ENCODE results near the gene RAD23B.
"Not testable (repeated sequence)": the region's sequence is repeated elsewhere in the genome, so short reads cannot be mapped to it uniquely, and the experiment has no call there.

RAD23B gene

GRCh38 chr9:107282759-107283622, at the start of gene RAD23B:
RAD23B (plus strand) TSS chr9:107283279; CDS start chr9:107283630, 351 bp downstream.
- peak; percentile 100 for DNase-seq

DNA sequence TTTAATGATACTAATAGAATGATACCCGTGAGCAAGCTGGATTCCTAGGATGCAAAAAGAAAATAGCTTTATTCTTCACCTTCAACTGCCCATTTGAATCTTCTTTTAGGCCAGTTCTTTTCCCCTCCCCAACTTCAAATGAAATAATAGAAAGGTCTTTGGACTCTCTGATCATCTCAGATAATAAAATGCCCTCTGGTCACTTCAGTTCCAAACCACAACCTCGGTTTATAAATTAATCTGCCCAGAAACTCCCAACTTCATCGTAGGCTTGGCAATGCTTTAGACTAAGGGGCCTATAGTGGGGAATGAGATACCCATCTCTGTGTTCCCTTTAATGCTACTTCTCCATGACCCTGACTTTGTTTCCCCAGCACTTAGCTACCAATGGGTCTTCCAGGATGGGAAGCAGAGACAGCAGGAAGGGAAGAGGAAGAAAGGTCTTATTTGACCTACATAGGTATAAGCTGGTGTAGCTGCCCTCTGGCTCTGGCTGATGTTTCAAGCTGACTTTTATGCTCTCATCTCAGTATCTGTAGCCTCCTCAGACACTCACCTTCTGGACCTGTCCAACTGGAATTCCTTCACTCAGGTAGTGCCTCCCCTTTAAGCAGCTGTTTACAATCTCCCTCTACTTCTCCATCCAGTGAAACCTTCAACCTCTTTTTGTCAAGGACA, 47.2 kb upstream of the RAD23B start:
- no peak for DNase-seq

DNA sequence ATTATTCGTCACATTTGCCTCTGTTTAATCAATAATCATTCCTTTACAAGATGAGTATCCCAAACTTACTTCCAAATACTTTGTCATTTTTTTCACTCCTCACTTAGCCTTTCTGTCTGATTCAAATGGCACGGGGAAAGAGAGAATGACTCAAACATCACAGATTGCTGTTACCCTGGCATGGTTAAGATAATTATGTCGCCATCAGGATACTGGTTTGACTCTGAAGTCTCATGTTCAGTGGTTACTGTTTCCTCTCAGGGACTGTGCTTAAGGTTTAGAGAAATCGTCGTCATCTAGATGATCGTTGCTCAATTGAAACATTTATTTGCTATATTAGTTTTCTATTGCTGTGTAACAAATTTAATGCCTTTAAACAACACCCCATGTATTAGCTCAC, 45.2 kb upstream of the RAD23B start:
- DNase-seq = peak in 1 of 3 donors; percentile 19

DNA sequence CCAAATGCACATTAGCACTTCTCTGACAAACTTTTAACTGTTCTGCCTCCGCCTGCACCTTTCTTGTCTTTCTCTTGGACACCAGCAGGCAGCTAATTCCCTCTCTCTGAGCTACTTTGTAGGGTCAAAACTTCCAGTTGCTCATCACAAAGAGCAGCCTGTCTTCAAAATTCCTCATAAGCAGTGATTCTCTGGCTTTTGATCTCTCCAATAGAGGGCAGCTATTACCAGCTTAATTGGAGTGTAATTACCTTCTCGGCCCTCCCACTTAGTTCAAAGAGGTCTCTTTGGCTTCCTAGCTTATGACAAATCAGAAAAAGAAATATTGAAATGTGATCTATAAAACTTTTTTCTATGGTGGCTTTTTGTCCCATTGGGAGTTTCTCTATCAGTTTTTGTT, 43.6 kb upstream of the RAD23B start:
- peak; percentile 27 to 29 (median 28) for DNase-seq

GRCh38 chr9:107240260-107240659, 42.8 kb upstream of the RAD23B start:
- DNase-seq = no peak

GRCh38 chr9:107242073-107243030, 40.7 kb upstream of the RAD23B start:
- DNase-seq = no peak

GRCh38 chr9:107243742-107244141, 39.3 kb upstream of the RAD23B start:
- DNase-seq = no peak

DNA sequence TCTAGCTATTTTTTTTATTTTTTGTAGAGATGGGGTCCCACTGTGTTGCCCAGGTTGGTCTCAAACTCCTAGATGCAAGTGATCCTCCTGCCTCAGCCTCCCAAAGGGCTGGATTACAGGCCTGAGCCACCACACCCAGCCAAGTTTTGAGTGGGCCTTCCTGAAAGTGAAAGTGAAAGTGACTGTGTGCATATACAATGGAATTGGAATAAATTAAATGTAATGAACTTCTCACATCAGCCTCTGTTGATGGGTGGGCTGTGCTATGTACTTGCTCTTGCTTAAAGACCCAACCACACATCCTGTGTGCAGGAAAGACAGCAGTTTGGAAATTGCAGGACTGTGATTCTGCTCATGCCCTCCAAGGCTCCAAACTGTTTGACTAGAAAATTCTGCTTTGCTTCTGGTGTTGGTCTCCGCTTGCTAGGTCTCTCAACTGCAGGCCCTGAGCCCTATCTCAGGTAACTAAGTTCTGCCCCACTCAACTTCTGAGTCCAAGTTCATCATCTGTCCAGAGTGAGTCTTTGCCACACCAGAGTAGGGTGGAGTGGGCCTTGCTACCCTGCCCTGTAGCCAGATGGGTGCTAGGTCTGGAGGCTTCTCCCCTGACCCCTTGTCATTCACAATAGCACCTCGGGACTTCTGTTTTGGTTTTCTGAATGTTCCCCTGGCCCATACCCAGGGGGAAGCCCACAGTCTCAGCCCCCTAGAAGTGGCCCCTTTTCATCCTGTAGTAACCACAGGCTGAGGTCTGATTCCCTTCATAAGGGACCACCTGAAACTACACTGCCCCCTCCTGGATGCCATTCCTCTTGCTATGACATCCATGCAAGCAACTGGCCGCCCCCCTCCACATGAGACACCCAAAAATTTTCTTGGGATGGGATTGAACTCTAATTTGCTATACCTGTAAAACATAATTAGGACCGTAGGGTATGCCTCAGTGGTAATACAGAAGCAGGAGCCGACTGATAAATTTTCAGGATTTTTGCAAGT, 36.5 kb upstream of the RAD23B start:
- DNase-seq = peak; percentile 30 to 34 (median 34)

GRCh38 chr9:107248714-107249113, 34.4 kb upstream of the RAD23B start:
- no peak for DNase-seq

DNA sequence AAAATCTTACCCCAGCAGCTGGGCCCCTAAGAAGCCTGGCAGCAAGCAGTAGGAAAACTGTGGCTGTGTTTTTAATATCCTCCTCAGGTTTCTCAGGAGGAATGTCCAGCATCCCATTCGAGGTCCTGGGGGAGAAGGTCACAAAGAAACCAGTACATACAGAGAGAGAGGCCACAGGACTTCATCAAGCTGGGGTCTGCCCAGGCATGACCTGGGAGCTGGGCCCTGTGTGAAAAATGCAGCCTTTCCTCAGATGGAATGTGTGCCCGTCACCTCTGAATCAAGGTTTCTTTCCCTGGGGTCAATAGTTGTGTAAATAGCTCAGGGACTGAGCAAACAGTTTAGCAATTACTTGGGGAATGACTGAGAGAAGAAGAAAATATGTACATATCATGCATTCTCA, 33.9 kb upstream of the RAD23B start:
- no peak for DNase-seq

GRCh38 chr9:107249665-107250285, 33.3 kb upstream of the RAD23B start:
- DNase-seq = no peak

DNA sequence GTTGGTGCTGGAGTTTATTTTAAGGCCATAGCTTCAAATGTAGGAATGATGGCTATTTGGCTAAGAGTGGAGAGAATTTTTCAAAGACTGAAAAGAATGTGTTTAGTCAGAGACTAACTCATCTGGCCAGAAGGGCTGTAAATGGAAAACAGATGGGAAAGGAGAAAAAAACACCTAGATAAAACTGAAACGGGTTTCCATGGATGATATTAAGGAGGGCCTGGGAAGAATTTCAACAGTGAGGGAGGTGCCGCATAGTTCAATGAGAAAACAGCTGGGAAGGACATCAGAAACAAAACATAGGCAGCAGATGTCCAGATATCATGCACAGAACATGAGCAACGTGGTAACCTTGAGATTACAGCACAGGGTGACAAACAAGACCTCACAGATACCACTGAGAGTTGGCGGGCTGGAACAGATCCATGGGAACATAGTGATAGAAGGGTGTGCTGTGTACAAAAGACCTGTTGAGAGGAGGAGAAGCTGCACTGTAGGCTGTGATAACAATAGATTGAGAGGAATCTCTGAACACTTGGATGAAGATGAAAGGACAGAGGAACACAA, 31.2 kb upstream of the RAD23B start:
- no peak for DNase-seq

DNA sequence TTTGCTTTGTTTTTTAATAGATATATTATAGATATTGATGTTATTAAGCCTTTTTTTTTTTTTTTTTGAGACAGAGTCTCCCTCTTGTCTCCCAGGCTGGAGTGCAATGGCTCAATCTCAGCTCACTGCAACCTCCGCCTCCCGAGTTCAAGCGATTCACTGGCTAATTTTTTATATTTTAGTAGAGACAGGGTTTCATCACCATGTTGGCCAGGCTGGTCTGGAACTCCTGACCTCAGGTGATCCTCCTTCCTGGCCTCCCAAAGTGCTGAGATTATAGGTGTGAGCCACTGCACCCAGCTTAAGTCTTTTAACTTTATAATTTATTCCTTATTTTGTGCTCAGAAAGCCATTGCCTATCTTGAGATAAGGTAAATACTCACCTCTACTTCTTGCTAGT, 24.2 kb upstream of the RAD23B start:
- no peak for DNase-seq

- not testable (repeated sequence) for DNase-seq
These were observed 23.2 kb upstream of the RAD23B start for GRCh38 chr9:107259751-107260313.

- peak; percentile 9 to 32 (median 28) for DNase-seq
These were observed 22.5 kb upstream of the RAD23B start for GRCh38 chr9:107260437-107261081.

DNA sequence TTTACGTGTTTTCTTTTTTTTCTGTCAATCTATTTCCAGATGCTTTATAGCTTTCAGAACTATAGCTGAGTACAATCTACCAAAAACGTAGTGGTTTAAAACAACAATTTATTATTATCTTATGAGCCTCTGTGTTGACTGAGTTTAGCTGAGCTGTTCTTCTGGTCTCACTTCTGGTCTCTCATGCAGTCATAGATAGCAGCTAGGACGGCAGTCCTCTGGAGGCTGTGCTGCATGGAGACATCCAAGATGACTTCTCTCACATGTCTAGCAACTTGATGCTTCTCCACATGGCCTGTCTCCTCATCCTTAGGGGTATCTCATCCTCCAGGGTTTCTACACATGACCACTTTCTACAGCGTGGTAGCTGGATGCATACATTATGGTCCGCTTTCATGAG, 22.0 kb upstream of the RAD23B start:
- DNase-seq = no peak

DNA sequence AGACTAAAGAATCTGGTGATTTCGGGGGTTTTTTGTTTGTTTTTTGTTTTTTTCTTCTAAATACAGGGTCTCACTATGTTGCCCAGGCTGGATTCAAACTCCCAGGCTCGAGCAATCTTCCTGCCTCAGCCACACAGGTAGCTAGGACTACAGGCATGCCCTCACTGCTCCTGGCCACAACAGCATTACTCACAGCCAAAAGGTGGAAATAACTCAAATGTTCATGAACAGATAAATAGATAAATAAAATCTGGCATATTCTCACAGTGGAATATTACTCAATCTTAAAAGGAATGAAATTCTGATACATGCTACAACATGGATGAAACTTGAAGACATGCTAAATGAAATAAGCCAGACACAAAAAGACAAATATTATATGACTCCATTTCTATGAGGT, 19.8 kb upstream of the RAD23B start:
- no peak for DNase-seq

DNA sequence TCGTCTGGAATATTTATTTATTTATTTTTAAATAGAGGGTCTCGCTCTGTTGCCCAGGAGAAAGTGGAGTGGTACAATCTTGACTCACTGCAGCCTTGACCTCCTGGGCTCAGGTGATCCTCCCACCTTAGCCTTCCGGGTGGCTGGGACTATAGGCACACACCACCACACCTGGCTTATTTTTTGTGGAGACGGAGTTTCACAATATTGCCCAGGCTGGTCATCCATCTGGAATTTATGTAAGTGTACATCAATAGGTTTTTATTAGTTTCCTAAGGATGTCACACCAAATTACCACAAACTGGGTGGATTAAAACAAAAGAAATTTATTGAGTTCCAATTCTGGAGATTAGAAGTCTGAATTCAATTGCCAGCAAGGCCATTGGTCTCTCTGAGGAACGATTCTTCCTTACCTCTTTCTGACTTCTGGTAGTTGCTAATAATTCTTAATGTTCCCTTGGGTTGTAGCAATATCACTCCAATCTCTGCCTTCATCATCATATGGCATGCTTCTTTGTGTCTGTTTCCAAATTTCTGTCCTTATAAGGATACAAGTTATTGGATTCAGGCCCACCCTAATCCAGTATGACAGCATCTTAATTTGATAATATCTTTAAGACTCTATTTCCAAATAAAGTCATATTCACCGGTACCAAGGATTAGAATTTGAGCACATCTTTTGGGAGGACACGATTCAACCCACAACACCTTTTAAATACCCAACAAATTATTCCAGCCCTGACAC, 16.3 kb upstream of the RAD23B start:
- no peak for DNase-seq

- DNase-seq = no peak
These were observed 14.5 kb upstream of the RAD23B start for GRCh38 chr9:107268560-107268959.

Measured in suppressor macrophage treated with lipopolysaccharide for 1 hour (primary cell).